ENCODE measurements around the gene TCN1. TPM values are rescaled to one million over a fixed set of nuclear protein-coding genes. Genes with fewer than 3 reads are reported as not detected.

TCN1 gene
- total RNA-seq, 1 experiment from 2014 or later, result not detected

DNA sequence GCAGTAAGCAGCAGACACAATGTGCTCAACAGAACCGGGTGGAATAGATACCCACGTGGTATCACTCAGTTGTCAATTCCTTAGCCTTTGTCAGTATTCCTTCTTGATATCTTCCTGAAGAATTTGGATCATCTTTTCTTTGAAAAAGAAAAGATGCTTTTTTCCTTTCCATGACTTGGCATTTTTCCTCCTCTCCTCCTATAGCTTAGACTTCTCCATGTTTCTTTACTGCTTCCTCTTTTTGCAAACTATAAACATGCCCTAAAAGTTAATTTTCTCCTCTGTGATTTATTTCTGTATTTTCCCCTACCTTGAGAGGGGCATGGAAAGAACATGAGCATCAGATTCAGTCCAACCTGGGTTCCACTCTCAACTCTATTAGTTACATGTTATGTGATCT, 32.7 kb downstream of the TCN1 start:
- Histone ChIP-seq H3K27me3 (replicated peaks; ENCODE audit: insufficient read depth, low read depth, low read length, poor library complexity) (peaks cover 15% of the 10 kb centered on the region), H3K9me3 (ENCODE audit: low read depth, low read length, poor library complexity, severe bottlenecking) (no peaks in the 10 kb centered on the region), H3K4me1 (ENCODE audit: insufficient read depth, low read length, poor library complexity, severe bottlenecking) (no peaks in the 10 kb centered on the region), H3K4me3 (ENCODE audit: low read depth, low read length, poor library complexity, severe bottlenecking) (no peak overlapping the region), H3K27ac (ENCODE audit: low read depth, low read length, poor library complexity, severe bottlenecking) (no peak overlapping the region), H3K36me3 (ENCODE audit: insufficient read depth, low read length, poor library complexity, severe bottlenecking) (no peaks in the 10 kb centered on the region)
- ChIA-PET POLR2A (ENCODE audit: low non-redundant PET) (no interaction called here), CTCF (interaction anchor here (0.6 kb wide), 1 partner anchor 661 kb away, joined by 3 read pairs; no protein-coding TSS in a partner anchor)
- intact Hi-C loops (cut with micrococcal nuclease; ENCODE audit: unreplicated experiment), result no loop called here
- TF ChIP-seq, protein P1, sequence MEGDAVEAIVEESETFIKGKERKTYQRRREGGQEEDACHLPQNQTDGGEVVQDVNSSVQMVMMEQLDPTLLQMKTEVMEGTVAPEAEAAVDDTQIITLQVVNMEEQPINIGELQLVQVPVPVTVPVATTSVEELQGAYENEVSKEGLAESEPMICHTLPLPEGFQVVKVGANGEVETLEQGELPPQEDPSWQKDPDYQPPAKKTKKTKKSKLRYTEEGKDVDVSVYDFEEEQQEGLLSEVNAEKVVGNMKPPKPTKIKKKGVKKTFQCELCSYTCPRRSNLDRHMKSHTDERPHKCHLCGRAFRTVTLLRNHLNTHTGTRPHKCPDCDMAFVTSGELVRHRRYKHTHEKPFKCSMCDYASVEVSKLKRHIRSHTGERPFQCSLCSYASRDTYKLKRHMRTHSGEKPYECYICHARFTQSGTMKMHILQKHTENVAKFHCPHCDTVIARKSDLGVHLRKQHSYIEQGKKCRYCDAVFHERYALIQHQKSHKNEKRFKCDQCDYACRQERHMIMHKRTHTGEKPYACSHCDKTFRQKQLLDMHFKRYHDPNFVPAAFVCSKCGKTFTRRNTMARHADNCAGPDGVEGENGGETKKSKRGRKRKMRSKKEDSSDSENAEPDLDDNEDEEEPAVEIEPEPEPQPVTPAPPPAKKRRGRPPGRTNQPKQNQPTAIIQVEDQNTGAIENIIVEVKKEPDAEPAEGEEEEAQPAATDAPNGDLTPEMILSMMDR (conservative IDR thresholded peaks at IDR 0.05; ENCODE audit: low read depth, low read length), result no peak
- no peak for TF ChIP-seq EZH2 (IDR thresholded peaks at IDR 0.05; ENCODE audit: borderline replicate concordance, low read depth, low read length, poor library complexity, severe bottlenecking)
- BruUV-seq (replicated peaks), result no TSS peak
- no peak for DNase-seq (ENCODE audit: low spot score)

DNA sequence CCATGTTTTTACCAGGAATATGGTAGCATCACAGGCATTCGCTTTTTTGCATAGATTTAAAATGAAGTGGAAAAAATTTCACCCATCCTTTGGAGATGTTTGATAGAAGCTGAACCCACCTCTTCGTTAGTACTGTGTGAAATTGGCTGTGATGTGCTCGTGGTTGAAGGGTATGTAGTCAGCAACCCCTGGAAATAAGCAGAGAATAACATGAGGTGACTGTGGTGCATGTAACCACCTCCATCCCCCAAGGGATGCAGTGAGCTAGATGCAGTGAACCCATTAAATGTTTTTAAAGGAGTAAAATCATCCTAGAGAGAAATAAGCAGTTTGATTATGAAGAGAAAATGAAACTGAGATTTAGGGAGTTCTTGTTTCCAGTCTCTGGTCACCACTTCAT, 36.9 kb downstream of the TCN1 start:
- no peak for TF ChIP-seq EZH2 (IDR thresholded peaks at IDR 0.05; ENCODE audit: borderline replicate concordance, low read depth, low read length, poor library complexity, severe bottlenecking)
- TF ChIP-seq, protein P1 (conservative IDR thresholded peaks at IDR 0.05; ENCODE audit: low read depth, low read length), result no peak
- BruUV-seq (replicated peaks), result no TSS peak
- intact Hi-C loops (cut with micrococcal nuclease; ENCODE audit: unreplicated experiment), result loop anchor here (10.0 kb wide), 2 partner anchors 195 to 405 kb away; no protein-coding TSS in a partner anchor
- DNase-seq (ENCODE audit: low spot score), result no peak
- H3K27ac ChIP-seq (ENCODE audit: low read depth, low read length, poor library complexity, severe bottlenecking), result no peak overlapping the region
- H3K4me1 ChIP-seq (ENCODE audit: insufficient read depth, low read length, poor library complexity, severe bottlenecking), result no peaks in the 10 kb centered on the region
- CTCF ChIA-PET, result no interaction called here
- H3K9me3 ChIP-seq (ENCODE audit: low read depth, low read length, poor library complexity, severe bottlenecking), result no peaks in the 10 kb centered on the region
- no peak overlapping the region for H3K4me3 ChIP-seq (ENCODE audit: low read depth, low read length, poor library complexity, severe bottlenecking)
- H3K36me3 ChIP-seq (ENCODE audit: insufficient read depth, low read length, poor library complexity, severe bottlenecking), result no peaks in the 10 kb centered on the region
- POLR2A ChIA-PET (ENCODE audit: low non-redundant PET), result no interaction called here
- no peaks in the 10 kb centered on the region for H3K27me3 ChIP-seq (replicated peaks; ENCODE audit: insufficient read depth, low read depth, low read length, poor library complexity)

DNA sequence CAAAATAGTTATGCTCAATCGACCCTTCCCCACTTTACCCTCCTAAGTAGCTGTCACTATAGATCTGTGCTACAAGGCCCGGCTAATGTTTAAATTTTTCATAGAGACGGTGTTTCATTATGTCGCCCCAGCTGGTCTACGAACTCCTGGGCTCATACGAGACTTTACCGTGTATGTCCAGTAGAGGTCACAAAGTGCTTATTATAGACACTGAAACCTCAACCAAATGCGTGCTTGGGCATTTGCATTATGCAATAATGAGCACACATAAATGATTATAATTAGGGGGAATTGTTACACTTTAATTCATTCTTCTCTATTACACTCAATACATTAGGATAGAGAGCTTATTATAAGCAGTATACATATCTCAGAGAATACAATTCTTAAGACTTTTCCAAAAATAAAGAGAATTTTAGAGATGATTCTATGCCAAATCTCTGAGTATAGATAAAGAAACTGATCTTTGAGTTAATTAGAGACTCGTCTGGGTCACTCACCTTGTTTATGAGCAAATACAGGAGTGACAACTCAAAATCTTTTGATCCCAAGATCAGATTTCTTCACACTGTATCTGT, 43.2 kb downstream of the TCN1 start:
- TF ChIP-seq EZH2 (IDR thresholded peaks at IDR 0.05; ENCODE audit: borderline replicate concordance, low read depth, low read length, poor library complexity, severe bottlenecking), result no peak
- TF ChIP-seq, protein P1 (conservative IDR thresholded peaks at IDR 0.05; ENCODE audit: low read depth, low read length), result peak; percentile 68
- H3K27me3 ChIP-seq (replicated peaks; ENCODE audit: insufficient read depth, low read depth, low read length, poor library complexity), result no peaks in the 10 kb centered on the region
- POLR2A ChIA-PET (ENCODE audit: low non-redundant PET), result no interaction called here
- DNase-seq (ENCODE audit: low spot score), result peak; percentile 73
- H3K4me1 ChIP-seq (ENCODE audit: insufficient read depth, low read length, poor library complexity, severe bottlenecking), result no peaks in the 10 kb centered on the region
- H3K9me3 ChIP-seq (ENCODE audit: low read depth, low read length, poor library complexity, severe bottlenecking), result no peaks in the 10 kb centered on the region
- H3K27ac ChIP-seq (ENCODE audit: low read depth, low read length, poor library complexity, severe bottlenecking), result no peak overlapping the region
- CTCF ChIA-PET, result interaction anchor here (0.9 to 1.2 kb wide), 2 partner anchors 96 to 307 kb away, joined by 3 to 5 read pairs; no protein-coding TSS in a partner anchor
- no TSS peak for BruUV-seq (replicated peaks)
- H3K36me3 ChIP-seq (ENCODE audit: insufficient read depth, low read length, poor library complexity, severe bottlenecking), result no peaks in the 10 kb centered on the region
- no peak overlapping the region for H3K4me3 ChIP-seq (ENCODE audit: low read depth, low read length, poor library complexity, severe bottlenecking)
- intact Hi-C loops (cut with micrococcal nuclease; ENCODE audit: unreplicated experiment), result loop anchor here (2.0 to 10.0 kb wide), 5 partner anchors 96 to 412 kb away; no protein-coding TSS in a partner anchor
